SK-N-SH treated with all-trans-retinoic acid at 6 μM for 48 hours (cell line): ENCODE measurements around the gene ULBP3.

Experiments
- ATAC-seq: fragments of 200-7000 bp; cut with Tn5 transposase; 3 replicates; pipeline ENCODE4 v1.9.1; 2020; ENCODE audit warnings: mild to moderate bottlenecking, moderate library complexity
- ARNTL ChIP-seq: fragments of 450-650 bp; formaldehyde crosslinking; IDR thresholded peaks from 2 replicates; pipeline ENCODE4 v1.5.0; 2020; ENCODE audit warnings: low read depth, mild to moderate bottlenecking, moderate library complexity, borderline replicate concordance
- BACH2 ChIP-seq: fragments of 250-450 bp; sonication (Bioruptor Pico); IDR thresholded peaks from 2 replicates; pipeline ENCODE4 v1.9.0; 2021; ENCODE audit warnings: mild to moderate bottlenecking, borderline replicate concordance
- CREB5 ChIP-seq: fragments of 250-450 bp; sonication (Bioruptor Pico); IDR thresholded peaks from 2 replicates; pipeline ENCODE4 v1.5.1; 2020; ENCODE audit warnings: low read depth, mild to moderate bottlenecking, moderate library complexity
- CSDC2 ChIP-seq: fragments of 250-450 bp; sonication (Bioruptor Pico); IDR thresholded peaks from 2 replicates; pipeline ENCODE4 v1.5.0; 2020; ENCODE audit warnings: mild to moderate bottlenecking, moderate library complexity
- CSRNP3 ChIP-seq: fragments of 250-450 bp; sonication (Bioruptor Pico); IDR thresholded peaks from 2 replicates; pipeline ENCODE4 v1.5.1; 2021; ENCODE audit warnings: mild to moderate bottlenecking, moderate library complexity
- ESRRG ChIP-seq: fragments of 250-450 bp; sonication (Bioruptor Pico); IDR thresholded peaks from 2 replicates; pipeline ENCODE4 v1.6.1; 2021; ENCODE audit warnings: mild to moderate bottlenecking
- GLIS3 ChIP-seq: fragments of 250-450 bp; sonication (Bioruptor Pico); IDR thresholded peaks from 2 replicates; pipeline ENCODE4 v1.5.0; 2020; ENCODE audit warnings: mild to moderate bottlenecking, moderate library complexity
- ISL1 ChIP-seq: fragments of 250-450 bp; sonication (Bioruptor Pico); IDR thresholded peaks from 2 replicates; pipeline ENCODE4 v2.1.2; 2022; ENCODE audit warnings: mild to moderate bottlenecking, moderate library complexity
- OSR1 ChIP-seq: fragments of 250-450 bp; sonication (Bioruptor Pico); IDR thresholded peaks from 2 replicates; pipeline ENCODE4 v1.8.0; 2022; ENCODE audit warnings: moderate library complexity, mild to moderate bottlenecking, inconsistent platforms
- PATZ1 ChIP-seq: fragments of 250-450 bp; sonication (Bioruptor Pico); IDR thresholded peaks from 2 replicates; pipeline ENCODE4 v1.8.0; 2020; ENCODE audit warnings: mild to moderate bottlenecking, moderate library complexity, borderline replicate concordance
- POU6F1 ChIP-seq: fragments of 250-450 bp; sonication (Bioruptor Pico); IDR thresholded peaks from 2 replicates; pipeline ENCODE4 v1.8.0; 2021; ENCODE audit warnings: low read depth, mild to moderate bottlenecking, moderate library complexity, borderline replicate concordance
- RARB ChIP-seq: fragments of 250-450 bp; sonication (Bioruptor Pico); IDR thresholded peaks from 2 replicates; pipeline ENCODE4 v1.8.0; 2021; ENCODE audit warnings: mild to moderate bottlenecking, moderate library complexity
- TCF4 ChIP-seq: fragments of 250-450 bp; sonication (Bioruptor Pico); IDR thresholded peaks from 2 replicates; pipeline ENCODE4 v1.8.0; 2021; ENCODE audit warnings: mild to moderate bottlenecking, moderate library complexity, borderline replicate concordance
- TOX ChIP-seq: fragments of 250-450 bp; sonication (Bioruptor Pico); IDR thresholded peaks from 2 replicates; pipeline ENCODE4 v1.8.0; 2021; ENCODE audit warnings: mild to moderate bottlenecking, moderate library complexity, borderline replicate concordance
- ZC3H10 ChIP-seq: fragments of 250-450 bp; sonication (Bioruptor Pico); IDR thresholded peaks from 2 replicates; pipeline ENCODE4 v1.5.1; 2021; ENCODE audit warnings: mild to moderate bottlenecking, moderate library complexity
- ZFP3 ChIP-seq: fragments of 250-450 bp; sonication (Bioruptor Pico); IDR thresholded peaks from 2 replicates; pipeline ENCODE4 v1.5.0; 2020; ENCODE audit warnings: mild to moderate bottlenecking, moderate library complexity
- ZFP30 ChIP-seq: fragments of 450-650 bp; formaldehyde crosslinking; IDR thresholded peaks from 2 replicates; pipeline ENCODE4 v1.5.0; 2022; ENCODE audit warnings: mild to moderate bottlenecking, moderate library complexity
- ZNF565 ChIP-seq: fragments of 450-650 bp; formaldehyde crosslinking; conservative IDR thresholded peaks from 2 replicates; pipeline ENCODE4 v1.5.0; 2020; ENCODE audit warnings: low read depth, mild to moderate bottlenecking, moderate library complexity
- ZNF8 ChIP-seq: fragments of 450-650 bp; formaldehyde crosslinking; IDR thresholded peaks from 2 replicates; pipeline ENCODE4 v1.5.0; 2020; ENCODE audit warnings: mild to moderate bottlenecking, moderate library complexity
- TF ChIP-seq, protein P1 (sequence below): fragments of 250-450 bp; sonication (Bioruptor Pico); IDR thresholded peaks from 2 replicates; pipeline ENCODE4 v1.5.0; 2020; ENCODE audit warnings: mild to moderate bottlenecking, moderate library complexity

ULBP3 gene

GRCh38 chr6:150088481-150089154 is 19.7 kb upstream of the ULBP3 start:
- no peak for TF ChIP-seq TCF4 (CRISPR knock-in tag)
- TF ChIP-seq RARB (CRISPR knock-in tag), result no peak
- no peak for ATAC-seq

DNA sequence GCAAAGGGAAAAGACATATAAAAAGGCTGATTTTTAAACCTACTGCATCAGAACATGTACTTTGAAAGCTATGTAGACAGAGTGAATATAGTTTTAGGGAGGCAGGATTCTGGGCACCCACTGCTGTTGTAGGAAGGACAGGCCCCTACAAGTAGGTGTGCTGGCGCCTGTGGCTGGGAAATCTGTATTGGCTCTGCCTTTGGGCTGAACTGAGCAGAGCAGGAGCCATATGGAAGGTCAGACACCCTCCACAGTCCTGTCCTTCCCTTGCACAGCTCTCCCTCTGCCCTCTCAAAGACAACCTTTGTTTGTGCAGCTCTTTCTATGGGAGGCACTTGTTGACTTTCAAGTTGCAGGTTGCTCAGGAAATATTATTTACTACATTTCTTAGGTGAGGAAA is 18.4 kb upstream of the ULBP3 start:
- no peak for ATAC-seq
- no peak for TF ChIP-seq ARNTL (CRISPR knock-in tag)

- ATAC-seq, result no peak
- TF ChIP-seq PATZ1 (CRISPR knock-in tag), result no peak
- no peak for TF ChIP-seq ARNTL (CRISPR knock-in tag)
- no peak for TF ChIP-seq ZFP3 (CRISPR knock-in tag)
- no peak for TF ChIP-seq ZFP30
- TF ChIP-seq POU6F1 (CRISPR knock-in tag), result no peak
- no peak for TF ChIP-seq ZNF565
- TF ChIP-seq, protein P1, sequence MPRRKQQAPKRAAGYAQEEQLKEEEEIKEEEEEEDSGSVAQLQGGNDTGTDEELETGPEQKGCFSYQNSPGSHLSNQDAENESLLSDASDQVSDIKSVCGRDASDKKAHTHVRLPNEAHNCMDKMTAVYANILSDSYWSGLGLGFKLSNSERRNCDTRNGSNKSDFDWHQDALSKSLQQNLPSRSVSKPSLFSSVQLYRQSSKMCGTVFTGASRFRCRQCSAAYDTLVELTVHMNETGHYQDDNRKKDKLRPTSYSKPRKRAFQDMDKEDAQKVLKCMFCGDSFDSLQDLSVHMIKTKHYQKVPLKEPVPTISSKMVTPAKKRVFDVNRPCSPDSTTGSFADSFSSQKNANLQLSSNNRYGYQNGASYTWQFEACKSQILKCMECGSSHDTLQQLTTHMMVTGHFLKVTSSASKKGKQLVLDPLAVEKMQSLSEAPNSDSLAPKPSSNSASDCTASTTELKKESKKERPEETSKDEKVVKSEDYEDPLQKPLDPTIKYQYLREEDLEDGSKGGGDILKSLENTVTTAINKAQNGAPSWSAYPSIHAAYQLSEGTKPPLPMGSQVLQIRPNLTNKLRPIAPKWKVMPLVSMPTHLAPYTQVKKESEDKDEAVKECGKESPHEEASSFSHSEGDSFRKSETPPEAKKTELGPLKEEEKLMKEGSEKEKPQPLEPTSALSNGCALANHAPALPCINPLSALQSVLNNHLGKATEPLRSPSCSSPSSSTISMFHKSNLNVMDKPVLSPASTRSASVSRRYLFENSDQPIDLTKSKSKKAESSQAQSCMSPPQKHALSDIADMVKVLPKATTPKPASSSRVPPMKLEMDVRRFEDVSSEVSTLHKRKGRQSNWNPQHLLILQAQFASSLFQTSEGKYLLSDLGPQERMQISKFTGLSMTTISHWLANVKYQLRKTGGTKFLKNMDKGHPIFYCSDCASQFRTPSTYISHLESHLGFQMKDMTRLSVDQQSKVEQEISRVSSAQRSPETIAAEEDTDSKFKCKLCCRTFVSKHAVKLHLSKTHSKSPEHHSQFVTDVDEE (CRISPR knock-in tag), result no peak
- no peak for TF ChIP-seq BACH2 (CRISPR knock-in tag)
- no peak for TF ChIP-seq TOX (CRISPR knock-in tag)
- no peak for TF ChIP-seq ISL1 (CRISPR knock-in tag)
- TF ChIP-seq RARB (CRISPR knock-in tag), result no peak
- no peak for TF ChIP-seq OSR1 (CRISPR knock-in tag)
- TF ChIP-seq ESRRG, result no peak
- TF ChIP-seq ZNF8 (CRISPR knock-in tag), result no peak
- TF ChIP-seq CSDC2 (CRISPR knock-in tag), result no peak
- TF ChIP-seq GLIS3 (CRISPR knock-in tag), result no peak
- no peak for TF ChIP-seq TCF4 (CRISPR knock-in tag)
- TF ChIP-seq ZC3H10 (CRISPR knock-in tag), result no peak
These were observed 17.1 kb upstream of the ULBP3 start for GRCh38 chr6:150086026-150086425.

DNA sequence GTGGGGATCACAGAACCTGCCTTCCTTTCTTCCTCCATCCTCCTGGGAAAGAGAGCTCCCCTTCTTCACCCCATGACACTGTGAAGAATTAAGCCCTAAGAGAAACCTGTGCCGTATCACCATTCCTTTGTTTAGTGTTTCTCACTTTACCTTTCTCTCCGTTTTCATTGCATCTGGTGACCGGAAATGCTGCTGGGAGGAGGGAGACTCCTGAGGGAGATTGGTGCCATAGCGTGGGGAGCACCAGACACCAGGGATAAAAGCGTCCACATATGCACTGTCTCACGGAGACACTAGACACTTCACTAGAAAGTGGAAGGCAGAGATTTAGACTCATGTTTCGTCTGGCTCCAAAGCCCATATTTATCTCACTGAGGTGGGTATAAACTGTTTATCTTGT is 15.5 kb upstream of the ULBP3 start:
- TF ChIP-seq OSR1 (CRISPR knock-in tag) (no peak), GLIS3 (CRISPR knock-in tag) (no peak), ZNF565 (no peak)
- ATAC-seq, result no peak

DNA sequence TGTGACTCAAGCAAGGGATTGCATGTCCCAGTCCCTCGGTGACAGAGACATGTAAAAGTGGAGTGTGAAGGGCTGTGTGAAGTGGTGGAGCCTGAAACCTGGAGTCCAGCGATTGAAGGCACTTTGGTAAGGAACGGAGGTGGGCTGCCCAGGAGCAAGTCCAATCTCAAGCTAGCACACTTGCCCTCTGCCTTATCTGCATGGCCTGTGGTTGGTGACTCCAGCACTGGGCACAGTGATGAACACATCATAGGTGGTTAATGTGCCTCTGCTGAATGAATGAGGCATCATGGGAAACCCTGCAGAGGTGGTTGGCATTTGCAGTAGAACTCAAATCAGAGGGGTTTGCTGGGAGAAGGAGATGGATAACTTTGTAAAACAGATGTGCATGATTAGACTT is 14.9 kb upstream of the ULBP3 start:
- TF ChIP-seq OSR1 (CRISPR knock-in tag), result no peak
- no peak for TF ChIP-seq ZFP30
- TF ChIP-seq CREB5 (CRISPR knock-in tag), result no peak
- TF ChIP-seq ISL1 (CRISPR knock-in tag), result no peak
- TF ChIP-seq PATZ1 (CRISPR knock-in tag), result no peak
- no peak for TF ChIP-seq CSRNP3
- TF ChIP-seq, all 23 proteins: peak for 0
- ATAC-seq, result no peak
